Measurements from ENCODE around the gene P2RY12. TPM values are rescaled to one million over a fixed set of nuclear protein-coding genes. Genes with fewer than 3 reads are reported as not detected.

P2RY12 gene
- total and polyA plus RNA-seq, 2 donors (not counting 3 experiments of a cell fraction or from before 2014, with no cell fraction given): not detected

DNA sequence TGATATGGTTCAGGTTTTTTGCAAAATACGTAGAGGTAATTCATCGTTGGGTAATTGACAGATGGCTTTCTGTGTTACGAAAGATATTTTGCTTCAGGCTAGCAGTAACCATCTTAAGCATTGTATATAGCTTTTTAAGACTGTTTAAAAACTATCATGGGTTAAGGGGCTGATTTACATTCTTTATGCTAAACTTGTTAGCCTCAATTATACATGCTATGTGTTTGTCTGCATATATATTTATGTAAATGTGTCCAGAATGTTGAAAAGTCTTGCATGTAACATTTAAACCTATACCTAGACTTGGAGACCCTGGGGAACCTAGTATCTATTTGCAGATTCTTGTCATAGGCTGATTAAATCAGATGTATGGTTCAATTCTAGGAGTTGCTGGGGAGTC, 95.1 kb downstream of the P2RY12 start:
- Histone ChIP-seq H3K9me1 (replicated peaks; ENCODE audit: control insufficient read depth, extremely low read depth, insufficient read depth, low read length) (no peaks in the 10 kb centered on the region), H3K36me3 (ENCODE audit: control insufficient read depth in 2 of 2, extremely low read depth in 1 of 2, insufficient read depth in 2 of 2, low read length in 2 of 2) (no peaks in the 10 kb centered on the region), H2AFZ (ENCODE audit: low read depth, low read length) (no peak overlapping the region), H3K4me2 (ENCODE audit: insufficient read depth, low read length) (no peak overlapping the region), H3K4me1 (ENCODE audit: control insufficient read depth, extremely low read depth, insufficient read depth, low read length) (no peaks in the 10 kb centered on the region), H3K4me3 (replicated peaks in 1 of 3; ENCODE audit: insufficient read depth in 1 of 3, low read depth in 1 of 3, low read length in 3 of 3) (no peak overlapping the region), H3K9ac (replicated peaks; ENCODE audit: extremely low read depth, insufficient read depth, low read length) (no peak overlapping the region), H3K9me3 (replicated peaks; ENCODE audit: control insufficient read depth, insufficient read depth, low read length) (no peaks in the 10 kb centered on the region), H4K20me1 (replicated peaks; ENCODE audit: control insufficient read depth, extremely low read depth, insufficient read depth, low read length) (no peaks in the 10 kb centered on the region), H3K27ac (ENCODE audit: insufficient read depth, low read depth, low read length) (no peak overlapping the region), H3K27me3 (ENCODE audit: control insufficient read depth in 2 of 2, insufficient read depth in 2 of 2, low read length in 2 of 2) (peaks cover 0 to 10% of the 10 kb centered on the region in 2 experiments), H3K79me2 (ENCODE audit: control insufficient read depth, insufficient read depth, low read length) (no peaks in the 10 kb centered on the region)
- DNase-seq (ENCODE audit: low read depth, low spot score) (no peak), FAIRE-seq (no peak)
- ChIA-PET POLR2A (no interaction called here), CTCF (interaction anchor here (1.4 to 1.7 kb wide), 2 partner anchors 13 to 121 kb away, joined by 3 to 10 read pairs; no protein-coding TSS in a partner anchor)
- no peak for TF ChIP-seq JUN (IDR thresholded peaks at IDR 0.05; ENCODE audit: borderline replicate concordance, insufficient read depth, insufficient read length, low read depth)
- no peak for TF ChIP-seq FOS (IDR thresholded peaks at IDR 0.05; ENCODE audit: borderline replicate concordance, insufficient read depth, low read length)
- TF ChIP-seq POLR2A (IDR thresholded peaks at IDR 0.05; ENCODE audit: low read depth, low read length): no peak
- no peak for TF ChIP-seq EZH2 (IDR thresholded peaks at IDR 0.05; ENCODE audit: borderline replicate concordance, low read depth, low read length, severe bottlenecking)
- TF ChIP-seq, protein P1, sequence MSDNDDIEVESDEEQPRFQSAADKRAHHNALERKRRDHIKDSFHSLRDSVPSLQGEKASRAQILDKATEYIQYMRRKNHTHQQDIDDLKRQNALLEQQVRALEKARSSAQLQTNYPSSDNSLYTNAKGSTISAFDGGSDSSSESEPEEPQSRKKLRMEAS (IDR thresholded peaks at IDR 0.05; ENCODE audit: insufficient read depth, insufficient read length): no peak
- no peak for TF ChIP-seq MYC (IDR thresholded peaks at IDR 0.05; ENCODE audit: low read depth, low read length)
- TF ChIP-seq GATA2 (IDR thresholded peaks at IDR 0.05; ENCODE audit: insufficient read depth, insufficient read length, low read depth, low read length): no peak
- TF ChIP-seq POLR2AphosphoS5 (IDR thresholded peaks at IDR 0.05; ENCODE audit: insufficient read depth, low read depth, low read length): no peak
- TF ChIP-seq, protein P2, sequence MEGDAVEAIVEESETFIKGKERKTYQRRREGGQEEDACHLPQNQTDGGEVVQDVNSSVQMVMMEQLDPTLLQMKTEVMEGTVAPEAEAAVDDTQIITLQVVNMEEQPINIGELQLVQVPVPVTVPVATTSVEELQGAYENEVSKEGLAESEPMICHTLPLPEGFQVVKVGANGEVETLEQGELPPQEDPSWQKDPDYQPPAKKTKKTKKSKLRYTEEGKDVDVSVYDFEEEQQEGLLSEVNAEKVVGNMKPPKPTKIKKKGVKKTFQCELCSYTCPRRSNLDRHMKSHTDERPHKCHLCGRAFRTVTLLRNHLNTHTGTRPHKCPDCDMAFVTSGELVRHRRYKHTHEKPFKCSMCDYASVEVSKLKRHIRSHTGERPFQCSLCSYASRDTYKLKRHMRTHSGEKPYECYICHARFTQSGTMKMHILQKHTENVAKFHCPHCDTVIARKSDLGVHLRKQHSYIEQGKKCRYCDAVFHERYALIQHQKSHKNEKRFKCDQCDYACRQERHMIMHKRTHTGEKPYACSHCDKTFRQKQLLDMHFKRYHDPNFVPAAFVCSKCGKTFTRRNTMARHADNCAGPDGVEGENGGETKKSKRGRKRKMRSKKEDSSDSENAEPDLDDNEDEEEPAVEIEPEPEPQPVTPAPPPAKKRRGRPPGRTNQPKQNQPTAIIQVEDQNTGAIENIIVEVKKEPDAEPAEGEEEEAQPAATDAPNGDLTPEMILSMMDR (IDR thresholded peaks at IDR 0.05; ENCODE audit: extremely low read depth in 1 of 2, insufficient read depth in 1 of 2, low read depth in 1 of 2, low read length in 2 of 2): no peak
- intact Hi-C loops (cut with micrococcal nuclease) (no loop called here), dilution Hi-C loops (cut with MboI; ENCODE audit: extremely low pct_ligation_motif_present, low sequenced_read_pairs) (no loop called here)
- no TSS peak for BruUV-seq (replicated peaks)

Other genes starting within 250 kb of the P2RY12 start
- gene GPR171, start 181.5 kb downstream of the P2RY12 start, total RNA-seq: not detected in 2 replicates
- gene GPR171, start 181.5 kb downstream of the P2RY12 start, polyA plus RNA-seq: not detected in 2 replicates
- not detected in 2 replicates for gene P2RY14, start 106.2 kb downstream of the P2RY12 start, total RNA-seq
- gene P2RY14, start 106.2 kb downstream of the P2RY12 start, polyA plus RNA-seq: not detected in 2 replicates
- not detected in 2 replicates for gene GPR87, start 67.9 kb downstream of the P2RY12 start, total RNA-seq
- gene GPR87, start 67.9 kb downstream of the P2RY12 start, polyA plus RNA-seq: not detected in 2 replicates
- not detected in 2 replicates for gene P2RY13, start 55.2 kb downstream of the P2RY12 start, total RNA-seq
- gene P2RY13, start 55.2 kb downstream of the P2RY12 start, polyA plus RNA-seq: not detected in 2 replicates
- not detected in 2 replicates for gene IGSF10, start 76.3 kb upstream of the P2RY12 start, total RNA-seq
- gene IGSF10, start 76.3 kb upstream of the P2RY12 start, polyA plus RNA-seq: 0.01 TPM in 1 of 2 replicates, not detected in the other